ENCODE measurements around the gene AK6. TPM values are rescaled to one million over a fixed set of nuclear protein-coding genes. Genes with fewer than 3 reads are reported as not detected.

AK6 gene
- total and polyA plus RNA-seq, 9 of the 15 experiments (the other 6 are each of a cell fraction or from before 2014, with no cell fraction given), result 84.6 to 669 (median 143) TPM

- TF ChIP-seq ZNF592 (IDR thresholded peaks at IDR 0.05), result no peak
- no peak for TF ChIP-seq ZBED1 (IDR thresholded peaks at IDR 0.05)
- TF ChIP-seq HMG20A (CRISPR knock-in tag; conservative IDR thresholded peaks at IDR 0.05), result no peak
- TF ChIP-seq MYC (IDR thresholded peaks at IDR 0.05; ENCODE audit: low read depth, low read length), result no peak
- TF ChIP-seq MYC (CRISPR knock-in tag; IDR thresholded peaks at IDR 0.05; ENCODE audit: borderline replicate concordance, low read depth), result no peak
- no peak for TF ChIP-seq U2AF2 (optimal IDR thresholded peaks at IDR 0.05; ENCODE audit: low read depth, low read length)
- TF ChIP-seq SNIP1 (IDR thresholded peaks at IDR 0.05; ENCODE audit: low read depth), result no peak
- no peak for TF ChIP-seq MIER1 (IDR thresholded peaks at IDR 0.05; ENCODE audit: low read depth)
- 0 out of 2 replicates have a peak, but pooled peaks have one; percentile 11 for TF ChIP-seq TEAD4 (IDR thresholded peaks at IDR 0.05; ENCODE audit: low read length)
- TF ChIP-seq TEAD4 (CRISPR knock-in tag; IDR thresholded peaks at IDR 0.05; ENCODE audit: borderline replicate concordance), result no peak
- no peak for TF ChIP-seq ZNF3 (CRISPR knock-in tag; IDR thresholded peaks at IDR 0.05)
- TF ChIP-seq ZNF830 (CRISPR knock-in tag; IDR thresholded peaks at IDR 0.05), result no peak
- TF ChIP-seq CREBBP (IDR thresholded peaks at IDR 0.05; ENCODE audit: low read depth, low read length), result no peak
- no peak for TF ChIP-seq ZNF253 (CRISPR knock-in tag; conservative IDR thresholded peaks at IDR 0.05)
- TF ChIP-seq ZNF766 (CRISPR knock-in tag; conservative IDR thresholded peaks at IDR 0.05), result no peak
- TF ChIP-seq PTTG1 (tag; IDR thresholded peaks at IDR 0.05; ENCODE audit: low read depth), result no peak
- TF ChIP-seq TOE1 (IDR thresholded peaks at IDR 0.05; ENCODE audit: borderline replicate concordance), result no peak
- TF ChIP-seq TOE1 (CRISPR knock-in tag; IDR thresholded peaks at IDR 0.05; ENCODE audit: borderline replicate concordance, low read depth), result no peak
- no peak for TF ChIP-seq SMARCB1 (IDR thresholded peaks at IDR 0.05; ENCODE audit: insufficient read length, low read depth)
- no peak for TF ChIP-seq ILK (tag; IDR thresholded peaks at IDR 0.05; ENCODE audit: borderline replicate concordance, low read depth)
- no peak for TF ChIP-seq SAFB (IDR thresholded peaks at IDR 0.05; ENCODE audit: borderline replicate concordance, low read depth, low read length)
- no peak for TF ChIP-seq CUX1 (CRISPR knock-in tag; IDR thresholded peaks at IDR 0.05)
- no peak for TF ChIP-seq GATA2 (CRISPR knock-in tag; IDR thresholded peaks at IDR 0.05)
These were observed 4.9 kb downstream of the AK6 start (continued) for GRCh38 chr5:69364414-69364813.

All from K562 (cell line).